Fibroblast of lung (primary cell): ENCODE measurements around the gene GEMIN5.

Source experiments
- CTCF ChIP-seq, 2 donors: IDR thresholded peaks in 1 of 2; conservative IDR thresholded peaks in 1 of 2; 1 replicate in 1 of 2; 2 replicates in 1 of 2; pipeline ENCODE4 v1.5.1; 2011 to 2012; ENCODE audit warnings: low read length in 2 of 2, control low read depth in 1 of 2, inconsistent platforms in 1 of 2, low read depth in 1 of 2, mild to moderate bottlenecking in 1 of 2
- EZH2 ChIP-seq: IDR thresholded peaks from 2 replicates; pipeline ENCODE4 v1.5.1; 2012; ENCODE audit warnings: low read length, control low read depth, mild to moderate bottlenecking; ENCODE audit errors: missing control alignments

- TF ChIP-seq CTCF (conservative IDR thresholded peaks at IDR 0.05 in 1 of 2, IDR thresholded peaks at IDR 0.05 in 1 of 2; ENCODE audit: low read depth in 1 of 2, low read length in 2 of 2) (no peak), EZH2 (no peak)
Measured at GRCh38 chr5:154923441-154924430, 14.3 kb downstream of the GEMIN5 start.
